GM19193 (cell line): ENCODE measurements around the gene ILRUN.

Source experiments
- POLR2A ChIP-seq: IDR thresholded peaks from 4 replicates; pipeline ENCODE4 v1.6.1; 2011; ENCODE audit not compliant: insufficient read depth, insufficient read length; ENCODE audit errors: extremely low read depth

The ILRUN gene

DNA sequence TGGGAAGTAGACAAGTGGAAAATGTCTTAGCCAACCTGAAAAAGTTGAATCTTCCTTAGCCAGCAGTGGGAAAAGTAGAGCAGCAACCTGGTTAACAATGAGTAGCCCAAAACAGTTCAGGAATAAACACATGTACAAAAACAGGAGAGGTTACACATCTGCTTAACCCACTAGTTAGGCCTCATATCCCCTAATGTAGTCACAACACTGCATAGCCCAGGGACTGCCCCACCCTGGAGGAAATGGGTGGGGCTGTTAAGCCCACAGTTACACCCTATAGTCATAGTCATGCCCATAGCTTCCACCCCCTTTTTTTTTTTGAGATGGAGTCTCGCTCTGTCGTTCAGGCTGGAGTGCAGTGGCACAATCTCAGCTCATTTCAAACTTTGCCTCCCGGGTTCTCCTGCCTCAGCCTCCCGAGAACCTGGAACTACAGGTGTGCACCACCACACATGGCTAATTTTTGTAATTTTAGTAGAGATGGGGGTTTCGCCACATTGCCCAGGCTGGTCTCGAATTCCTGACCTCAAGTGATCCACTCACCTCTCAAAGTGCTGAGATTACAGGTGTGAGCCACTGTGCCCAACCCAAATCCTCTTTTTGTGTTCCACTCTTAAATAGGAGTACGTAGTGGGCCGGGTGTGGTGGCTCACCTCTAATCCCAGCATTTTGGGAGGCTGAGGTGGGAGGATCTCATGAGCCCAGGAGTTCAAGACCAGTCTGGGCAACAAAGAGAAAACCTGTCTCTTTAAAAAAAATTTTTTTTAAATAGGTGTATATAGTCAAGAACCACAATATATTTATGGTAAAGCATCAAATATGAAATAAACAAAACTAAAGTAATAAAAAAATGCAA, 24.5 kb downstream of the ILRUN start:
- TF ChIP-seq POLR2A, result peak; percentile 41

- no peak for TF ChIP-seq POLR2A
Observed at GRCh38 chr6:34671367-34671766, 25.2 kb downstream of the ILRUN start.

- TF ChIP-seq POLR2A, result no peak
Observed at GRCh38 chr6:34667481-34668238, 28.9 kb downstream of the ILRUN start.

DNA sequence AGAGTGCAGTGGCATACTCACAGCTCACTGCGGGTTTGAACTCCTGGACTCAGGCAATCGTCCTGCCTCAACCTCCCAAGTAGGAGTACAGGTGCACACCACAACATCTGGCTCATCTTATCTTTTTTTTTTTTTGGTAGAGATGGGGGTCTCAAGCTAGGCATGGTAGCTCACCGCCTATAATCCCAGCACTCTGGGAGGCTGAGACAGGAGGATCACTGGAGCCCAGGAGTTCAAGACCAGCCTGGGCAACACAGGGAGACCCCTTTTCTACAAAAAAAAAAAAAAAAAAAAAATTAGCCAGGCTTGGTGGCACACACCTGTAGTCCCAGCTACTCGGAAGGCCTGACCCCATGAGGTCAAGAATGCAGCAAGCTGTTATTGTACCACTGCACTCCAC, 31.5 kb downstream of the ILRUN start:
- TF ChIP-seq POLR2A, result no peak

DNA sequence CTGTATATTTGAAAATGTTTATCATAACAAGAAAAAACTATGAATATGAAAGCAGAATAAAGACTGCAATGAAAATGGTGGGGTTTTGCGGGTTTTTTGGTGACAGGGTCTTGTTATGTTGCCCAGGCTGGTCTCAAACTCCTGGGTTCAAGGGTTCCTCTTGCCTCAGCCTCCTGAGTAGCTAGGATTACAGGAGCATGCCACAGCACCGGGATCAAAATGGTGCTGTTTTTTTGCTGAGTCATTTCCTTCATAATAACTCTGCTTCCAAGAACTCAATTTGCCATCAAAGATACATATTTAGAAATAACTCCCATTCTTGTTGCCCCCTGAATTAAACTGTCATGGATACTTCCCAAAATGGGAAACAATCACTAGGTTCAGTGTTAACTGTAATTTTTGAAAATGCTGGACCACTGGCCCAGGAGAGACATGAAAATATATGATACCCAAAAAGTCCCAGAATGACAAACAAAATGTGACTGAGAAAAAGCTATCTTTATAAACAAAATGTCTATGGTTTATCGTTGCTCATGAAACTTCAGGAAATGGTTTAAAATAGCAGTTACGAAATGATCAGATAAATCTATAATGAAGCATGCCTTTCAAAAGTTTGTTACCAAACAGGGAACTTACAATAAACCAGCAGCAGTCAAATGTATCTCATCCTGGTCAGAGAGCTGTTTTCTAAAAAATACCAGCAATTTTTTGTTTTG, 32.2 kb downstream of the ILRUN start:
- TF ChIP-seq POLR2A, result no peak

DNA sequence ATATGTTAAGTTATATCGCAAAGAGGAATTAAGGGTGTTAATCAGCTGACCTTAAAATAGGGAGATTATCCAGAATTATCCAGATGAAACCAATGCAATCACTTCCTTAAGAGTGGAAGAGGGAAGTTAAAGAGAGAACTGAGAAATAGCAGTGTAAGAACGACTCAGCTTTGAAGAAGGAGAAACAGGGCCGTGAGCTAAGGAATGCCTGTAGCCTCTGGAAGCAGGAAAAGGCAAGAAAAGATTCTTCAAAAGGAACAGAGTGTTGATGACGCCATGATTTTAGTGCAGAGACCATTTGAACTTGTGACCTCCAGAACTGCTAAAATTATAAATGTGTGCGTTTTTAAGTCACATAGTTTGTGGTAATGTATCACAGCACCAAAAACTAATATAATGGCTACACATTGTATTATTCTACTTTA, 32.7 kb downstream of the ILRUN start:
- TF ChIP-seq POLR2A, result no peak

- TF ChIP-seq POLR2A, result no peak
Observed at GRCh38 chr6:34663371-34663770, 33.2 kb downstream of the ILRUN start.

DNA sequence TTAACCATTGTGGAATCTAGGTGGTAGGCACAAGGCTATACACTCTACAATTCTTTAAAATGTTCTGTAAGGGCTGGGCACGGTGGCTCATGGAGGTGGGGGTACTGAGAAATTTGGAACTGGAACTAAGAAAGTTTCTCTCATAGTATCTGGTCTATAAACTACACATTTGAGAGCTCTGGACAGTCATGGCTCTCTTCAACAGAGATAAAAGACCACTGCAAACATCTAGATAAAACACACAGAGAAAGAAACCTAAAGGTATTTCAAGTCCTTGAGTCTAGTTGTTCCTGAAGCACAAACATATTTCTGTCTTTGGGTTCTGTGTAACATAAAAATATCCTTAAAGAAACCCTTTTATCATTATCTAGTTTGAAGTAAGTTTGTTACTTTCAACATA, 35.2 kb downstream of the ILRUN start:
- no peak for TF ChIP-seq POLR2A

GRCh38 chr6:34658605-34659265, 37.8 kb downstream of the ILRUN start:
- TF ChIP-seq POLR2A, result no peak

DNA sequence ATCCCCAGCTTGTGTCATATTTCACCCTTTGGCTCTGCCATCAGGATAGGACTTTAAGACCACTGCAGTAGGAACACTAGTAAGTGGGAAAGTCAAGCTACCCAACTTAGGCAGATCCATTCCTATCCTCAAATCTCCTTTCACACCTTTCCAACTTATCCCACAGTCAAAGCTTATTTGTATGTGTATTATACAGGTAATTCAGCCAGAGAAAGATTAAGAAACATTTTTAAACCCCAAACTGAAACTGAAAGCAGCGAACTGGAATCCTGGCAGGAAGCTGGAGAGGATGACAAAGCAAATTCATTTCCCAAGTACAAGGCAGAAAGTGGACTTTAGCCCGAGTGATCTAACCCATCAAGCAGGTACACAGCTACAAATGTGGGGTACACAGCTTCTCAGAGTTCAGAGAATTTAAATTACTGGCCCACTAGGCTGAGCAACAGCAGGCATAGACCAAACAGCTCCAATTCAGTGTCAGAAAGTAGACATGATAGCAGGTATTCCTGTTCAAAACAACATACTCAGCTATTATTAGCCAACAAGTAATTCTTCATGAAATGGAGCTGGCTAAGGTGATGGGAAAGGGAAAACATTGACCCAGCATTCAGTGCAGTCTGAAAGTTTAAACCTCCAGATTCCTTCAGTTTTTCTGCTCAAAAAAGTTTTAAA, 39.1 kb downstream of the ILRUN start:
- TF ChIP-seq POLR2A, result no peak

- no peak for TF ChIP-seq POLR2A
Observed at GRCh38 chr6:34657037-34657306, 39.6 kb downstream of the ILRUN start.

DNA sequence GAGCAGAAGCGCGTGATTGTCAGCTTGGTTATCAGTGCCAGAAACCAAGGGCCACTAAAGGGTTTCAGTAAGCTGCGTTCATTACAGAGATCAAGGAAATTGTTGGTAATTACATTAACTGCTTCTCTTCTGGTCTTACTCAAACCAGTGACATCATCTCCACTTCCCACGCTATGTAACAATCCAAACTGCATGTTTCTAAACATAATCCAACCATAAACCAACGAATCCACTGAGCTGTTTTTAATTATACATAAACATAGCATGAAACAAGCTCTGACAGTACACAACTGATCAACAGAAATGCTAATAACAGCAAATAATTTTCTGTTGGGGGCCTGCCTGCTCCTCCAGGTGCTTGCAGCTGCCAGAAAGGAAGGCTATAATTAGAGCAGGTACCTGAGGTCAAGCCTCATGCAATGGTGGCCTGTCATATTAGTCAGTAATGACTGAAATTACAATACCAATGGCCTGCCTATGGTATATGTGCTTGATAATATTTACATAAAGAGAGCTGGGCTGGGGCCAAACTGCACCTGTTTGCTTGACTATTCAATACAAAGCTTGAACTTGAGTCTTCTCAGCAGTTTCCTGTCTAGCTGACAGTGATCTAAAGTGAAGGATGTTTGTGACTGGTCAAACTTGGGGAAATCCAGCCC, 40.1 kb downstream of the ILRUN start:
- TF ChIP-seq POLR2A, result peak; percentile 12

DNA sequence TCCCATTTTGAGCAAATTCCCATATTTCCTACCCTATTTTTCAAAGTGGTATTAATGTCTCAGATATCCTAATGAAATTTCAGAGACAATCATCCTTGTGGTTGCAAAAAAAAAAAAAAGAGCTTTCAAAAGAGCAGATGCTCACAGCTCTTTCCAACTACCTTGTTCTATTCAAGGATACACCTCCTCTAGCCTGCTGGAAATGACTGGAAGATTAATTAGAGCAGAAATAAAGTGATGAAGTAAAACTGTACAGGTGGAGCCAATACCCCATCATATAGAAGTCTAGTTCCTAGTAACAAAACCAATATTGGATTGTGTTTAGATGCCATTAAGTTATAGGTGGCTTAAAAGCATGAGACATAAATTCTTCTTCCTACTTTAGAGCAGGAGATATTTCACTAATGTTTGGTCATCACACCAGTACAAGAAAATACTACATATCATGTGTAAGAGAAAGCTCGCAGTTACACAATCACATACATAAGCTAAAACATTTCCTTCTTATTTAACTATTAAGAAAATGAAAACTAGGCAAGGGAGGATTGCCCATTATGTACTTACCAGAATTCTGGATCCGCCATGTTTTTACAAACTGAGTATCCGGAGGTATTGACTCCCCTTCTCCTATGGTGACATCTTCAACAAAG, 42.4 kb downstream of the ILRUN start:
- TF ChIP-seq POLR2A, result no peak
